Endothelial cell of umbilical vein (primary cell): ENCODE data around the gene MYEOV. TPM values are rescaled to one million over a fixed set of nuclear protein-coding genes. Genes with fewer than 3 reads are reported as not detected.

Experiments
- BruUV-seq: library from RNA; stranded (reverse); fragments of 400-500 nt; replicated peaks from 2 replicates; lab custom pipeline; 2021; lab: Mats Ljungman, UMichigan
- CTCF ChIA-PET: fragments of 300-600, 350-600 bp; sonication (Branson Sonifier 250); formaldehyde crosslinking; loops from one replicate; lab custom pipeline; 2021; ENCODE audit warnings: antibody characterized with exemption, inconsistent platforms; lab: Charles Lee
- POLR2A ChIA-PET: fragments of 300-600, 350-600 bp; sonication (Branson Sonifier 250); formaldehyde crosslinking; loops from one replicate; lab custom pipeline; 2021; ENCODE audit warnings: antibody characterized with exemption, inconsistent platforms; lab: Charles Lee
- DNase-seq: peaks from one replicate; pipeline ENCODE4 v3.0.0-alpha.2; 2011; ENCODE audit warnings: low read depth, low spot score
- FAIRE-seq: peaks from 2 replicates; lab custom pipeline; 2011; peaks lifted over from hg19 to GRCh38; lab: Jason Lieb, UNC
- H2AFZ ChIP-seq: 2 replicates; pipeline ENCODE4 v1.6.0; 2012; ENCODE audit warnings: low read depth, low read length, control low read depth, inconsistent platforms
- H3K27ac ChIP-seq: 2 replicates; pipeline ENCODE4 v1.5.1; 2011; ENCODE audit warnings: low read depth, mild to moderate bottlenecking, control low read depth, low read length, moderate library complexity; ENCODE audit not compliant: insufficient read depth
- H3K27me3 ChIP-seq, 2 experiments: 2 replicates each; pipeline versions ENCODE4 v1.6.0 to v1.6.1; 2011; ENCODE audit warnings: low read length in 2 of 2, mixed read lengths in 1 of 2; ENCODE audit not compliant: control insufficient read depth in 2 of 2, insufficient read depth in 2 of 2
- H3K36me3 ChIP-seq, 2 experiments: 2 replicates in 1 of 2; 3 replicates in 1 of 2; pipeline ENCODE4 v1.5.1; 2011; ENCODE audit warnings: low read length in 2 of 2, mild to moderate bottlenecking in 1 of 2, moderate library complexity in 1 of 2; ENCODE audit not compliant: control insufficient read depth in 2 of 2, insufficient read depth in 2 of 2; ENCODE audit errors: extremely low read depth in 1 of 2
- H3K4me1 ChIP-seq: 3 replicates; pipeline ENCODE4 v1.5.1; 2011; ENCODE audit warnings: mild to moderate bottlenecking, low read length; ENCODE audit not compliant: control insufficient read depth, insufficient read depth; ENCODE audit errors: extremely low read depth
- H3K4me2 ChIP-seq: 2 replicates; pipeline ENCODE4 v1.6.1; 2011; ENCODE audit warnings: low read length, control low read depth, mixed read lengths; ENCODE audit not compliant: insufficient read depth
- H3K4me3 ChIP-seq, 3 experiments: fragments of 200-600 bp in 1 of 3; sonication (generic), shearing (Covaris generic) in 1 of 3; replicated peaks in 1 of 3; 2 replicates each; pipeline ENCODE4 v1.5.1; 2011 to 2016; ENCODE audit warnings: control low read depth in 3 of 3, low read length in 3 of 3, mild to moderate bottlenecking in 2 of 3, inconsistent platforms in 1 of 3, low read depth in 1 of 3, moderate library complexity in 1 of 3; ENCODE audit not compliant: insufficient read depth in 1 of 3
- H3K79me2 ChIP-seq: 2 replicates; pipeline ENCODE4 v1.6.0; 2012; ENCODE audit warnings: low read length, inconsistent platforms; ENCODE audit not compliant: control insufficient read depth, insufficient read depth
- H3K9ac ChIP-seq: replicated peaks from 2 replicates; pipeline ENCODE3; 2011; ENCODE audit warnings: low read length, control low read depth; ENCODE audit not compliant: insufficient read depth; ENCODE audit errors: extremely low read depth
- H3K9me1 ChIP-seq: replicated peaks from 3 replicates; pipeline ENCODE4 v1.6.0; 2011; ENCODE audit warnings: mild to moderate bottlenecking, low read length; ENCODE audit not compliant: control insufficient read depth, insufficient read depth; ENCODE audit errors: extremely low read depth
- H3K9me3 ChIP-seq: replicated peaks from 2 replicates; pipeline ENCODE4 v1.5.1; 2012; ENCODE audit warnings: low read length, inconsistent platforms; ENCODE audit not compliant: control insufficient read depth, insufficient read depth
- H4K20me1 ChIP-seq: replicated peaks from 2 replicates; pipeline ENCODE3; 2011; ENCODE audit warnings: mild to moderate bottlenecking, low read length; ENCODE audit not compliant: control insufficient read depth, insufficient read depth; ENCODE audit errors: extremely low read depth
- CTCF ChIP-seq, 2 donors: IDR thresholded peaks; 1 replicate in 1 of 2; 2 replicates in 1 of 2; pipeline ENCODE4 v1.5.1; 2011; ENCODE audit warnings: low read length in 2 of 2, mild to moderate bottlenecking in 2 of 2, moderate library complexity in 2 of 2, control low read depth in 1 of 2, inconsistent platforms in 1 of 2, low read depth in 1 of 2; ENCODE audit not compliant: insufficient read depth in 1 of 2; ENCODE audit errors: extremely low read depth in 1 of 2
- FOS ChIP-seq: IDR thresholded peaks from 2 replicates; pipeline ENCODE4 v1.6.1; 2011; ENCODE audit warnings: mild to moderate bottlenecking, low read length, moderate library complexity, borderline replicate concordance; ENCODE audit not compliant: insufficient read depth
- JUN ChIP-seq: IDR thresholded peaks from 2 replicates; pipeline ENCODE4 v1.6.1; 2011; ENCODE audit warnings: borderline replicate concordance, low read depth; ENCODE audit not compliant: insufficient read length, insufficient read depth
- POLR2A ChIP-seq: IDR thresholded peaks from 2 replicates; pipeline ENCODE4 v1.6.1; 2012; ENCODE audit warnings: low read depth, mild to moderate bottlenecking, control low read depth, low read length
- POLR2AphosphoS5 ChIP-seq: IDR thresholded peaks from 2 replicates; pipeline ENCODE4 v1.6.1; 2012; ENCODE audit warnings: low read depth, mild to moderate bottlenecking, control low read depth, low read length, moderate library complexity; ENCODE audit not compliant: insufficient read depth
- dilution Hi-C: fragments of 300-500 bp; cut with MboI; formaldehyde crosslinking; loops from one replicate; pipeline ENCODE4 v1.15.0; 2019; ENCODE audit warnings: low sequenced_read_pairs; ENCODE audit not compliant: extremely low pct_ligation_motif_present
- intact Hi-C: fragments of 100-400 bp; cut with micrococcal nuclease; formaldehyde crosslinking; loops from one replicate; pipeline ENCODE4 v1.10.0; 2022
- polyA plus RNA-seq, 4 experiments: library from polyadenylated mRNA; depleted of rRNA in 3 of 4; stranded (reverse) in 3 of 4; unstranded in 1 of 4; fragments of >200 nt; gene quantifications; 2 replicates each; pipeline versions ENCODE4 v1.2.1 to v1.2.3, GENCODE V29; 2011 to 2012; ENCODE audit warnings: missing spikeins in 1 of 4
- total RNA-seq: library from RNA; stranded (reverse); gene quantifications from 2 replicates; pipeline ENCODE4 v1.2.3, GENCODE V29; 2021

Gene MYEOV
- total and polyA plus RNA-seq, 2 donors (not counting 3 experiments of a cell fraction or from before 2014, with no cell fraction given) = 3.8 to 14.4 TPM

- Histone ChIP-seq H3K27ac (peak overlapping the region; percentile 91), H4K20me1 (no peaks in the 10 kb centered on the region), H3K9me1 (no peaks in the 10 kb centered on the region), H3K4me3 (no peak overlapping the region), H3K79me2 (peaks cover 29% of the 10 kb centered on the region), H3K27me3 (no peaks in the 10 kb centered on the region), H3K9me3 (no peaks in the 10 kb centered on the region), H3K4me2 (no peak overlapping the region), H3K36me3 (no peaks in the 10 kb centered on the region), H2AFZ (no peak overlapping the region), H3K4me1 (peaks cover 47% of the 10 kb centered on the region), H3K9ac (peak overlapping the region; percentile 53)
- intact Hi-C loops = no loop called here
- no TSS peak for BruUV-seq
- POLR2A ChIA-PET = interaction anchor here (1.8 kb wide), 1 partner anchor 22 kb away, joined by 6 read pairs; no protein-coding TSS in a partner anchor
- peak; percentile 18 for FAIRE-seq
- CTCF ChIA-PET = interaction anchor here (1.3 to 1.4 kb wide), 2 partner anchors 8 to 23 kb away, joined by 4 to 9 read pairs; no protein-coding TSS in a partner anchor
- dilution Hi-C loops = no loop called here
- no peak for DNase-seq
- no peak for TF ChIP-seq CTCF (IDR thresholded peaks at IDR 0.05; ENCODE audit: extremely low read depth in 1 of 2, insufficient read depth in 1 of 2, low read depth in 1 of 2, low read length in 2 of 2)
- TF ChIP-seq POLR2A = no peak
- TF ChIP-seq POLR2AphosphoS5 = no peak
- no peak for TF ChIP-seq FOS
- TF ChIP-seq JUN = no peak
Measured at GRCh38 chr11:69320326-69320725, 26.4 kb downstream of the MYEOV start.
